HG03103 (cell line): Measurements from ENCODE around the gene CTSS.
A peak's percentile ranks its signal among the peaks of the same experiment; 100 is the strongest.

Source experiments
- ATAC-seq: cut with Tn5 transposase; IDR thresholded peaks from one replicate; pipeline ENCODE4 v1.9.1; 2021; ENCODE audit warnings: low read depth; ENCODE audit not compliant: unreplicated experiment

CTSS gene

GRCh38 chr1:150706091-150706490, 59.5 kb downstream of the CTSS start:
- no peak for ATAC-seq

GRCh38 chr1:150703427-150703826, 62.2 kb downstream of the CTSS start:
- no peak for ATAC-seq

- peak; percentile 94 for ATAC-seq
Observed at GRCh38 chr1:150696995-150697927, 68.3 kb downstream of the CTSS start, which contains the start of gene GOLPH3L. Gene GOLPH3L (minus strand): TSS chr1:150697154. CDS start chr1:150694838, 2,316 bp downstream.

- no peak for ATAC-seq
Observed at GRCh38 chr1:150696590-150696989, 69.0 kb downstream of the CTSS start.

GRCh38 chr1:150696162-150696561, 69.4 kb downstream of the CTSS start:
- ATAC-seq = no peak

- no peak for ATAC-seq
Observed at GRCh38 chr1:150695561-150695960, 70.0 kb downstream of the CTSS start.

- no peak for ATAC-seq
Observed at GRCh38 chr1:150692720-150693119, 72.9 kb downstream of the CTSS start.

GRCh38 chr1:150688763-150689162, 76.8 kb downstream of the CTSS start:
- ATAC-seq = no peak

GRCh38 chr1:150686275-150686674, 79.3 kb downstream of the CTSS start:
- no peak for ATAC-seq

- ATAC-seq = no peak
Observed at GRCh38 chr1:150683914-150684313, 81.7 kb downstream of the CTSS start.
